Muscle layer of colon (tissue), 2 donors: ENCODE measurements around the gene NRSN2.
"Not testable (repeated sequence)": the region's sequence is repeated elsewhere in the genome, so short reads cannot be mapped to it uniquely, and the experiment has no call there.

Experiments used
- H3K27ac ChIP-seq: one replicate; pipeline ENCODE4 v1.7.0; 2013; ENCODE audit warnings: low read depth, mild to moderate bottlenecking, low read length, moderate library complexity
- H3K27me3 ChIP-seq, 2 donors: one replicate each; pipeline ENCODE4 v1.7.0; 2013; ENCODE audit warnings: low read length in 2 of 2, mild to moderate bottlenecking in 2 of 2; ENCODE audit not compliant: insufficient read depth in 2 of 2, control insufficient read depth in 1 of 2
- H3K36me3 ChIP-seq: one replicate; pipeline ENCODE4 v1.7.0; 2013; ENCODE audit warnings: mild to moderate bottlenecking, low read length; ENCODE audit not compliant: insufficient read depth
- H3K4me1 ChIP-seq: one replicate; pipeline ENCODE4 v1.7.0; 2013; ENCODE audit warnings: mild to moderate bottlenecking, low read length; ENCODE audit not compliant: insufficient read depth
- H3K4me3 ChIP-seq, 2 donors: one replicate each; pipeline ENCODE4 v1.7.0; 2013; ENCODE audit warnings: low read length in 2 of 2, low read depth in 1 of 2, mild to moderate bottlenecking in 1 of 2, moderate library complexity in 1 of 2
- H3K9ac ChIP-seq: one replicate; pipeline ENCODE4 v1.7.0; 2013; ENCODE audit warnings: low read length
- H3K9me3 ChIP-seq: one replicate; pipeline ENCODE4 v1.7.0; 2013; ENCODE audit warnings: mild to moderate bottlenecking, low read length
- donor health status: abdominal sarcoma.
- donor health status: Adenocarcinoma of cecum.

NRSN2 gene

GRCh38 chr20:371755-372542 lies 25.0 kb downstream of the NRSN2 start:
- Histone ChIP-seq H3K36me3 (no peaks in the 10 kb centered on the region), H3K4me3 (no peak overlapping the region), H3K9me3 (no peaks in the 10 kb centered on the region), H3K9ac (no peak overlapping the region), H3K4me1 (peaks cover 4% of the 10 kb centered on the region), H3K27me3 (peaks cover 0 to 3% of the 10 kb centered on the region in 2 donors), H3K27ac (no peak overlapping the region)

DNA sequence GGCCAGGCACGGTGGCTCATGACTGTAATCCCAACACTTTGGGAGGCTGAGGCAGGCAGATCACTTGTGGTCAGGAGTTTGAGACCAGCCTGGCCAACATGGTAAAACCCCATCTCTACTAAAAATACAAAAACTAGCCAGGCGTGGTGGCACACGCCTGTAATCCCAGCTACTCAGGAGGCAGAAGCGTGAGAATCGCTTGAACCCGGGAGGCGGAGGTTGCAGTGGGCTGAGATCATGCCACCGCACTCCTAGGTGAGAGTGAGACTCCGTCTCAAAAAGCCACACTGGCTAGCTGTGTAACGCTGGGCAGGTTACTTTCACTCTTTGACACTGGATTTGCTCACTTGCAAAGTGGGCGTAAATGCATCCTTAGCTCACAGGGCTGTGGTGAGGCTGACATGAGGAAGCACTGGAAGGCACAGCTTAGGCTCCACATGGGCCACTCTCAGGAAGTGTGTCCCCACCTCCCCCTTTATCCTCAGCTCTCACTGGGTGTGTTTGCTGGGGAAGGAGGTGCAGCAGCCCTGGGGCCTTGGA lies 25.7 kb downstream of the NRSN2 start:
- H3K4me1 ChIP-seq, H3K27ac ChIP-seq, H3K27me3 ChIP-seq, H3K9me3 ChIP-seq, H3K36me3 ChIP-seq, H3K4me3 ChIP-seq, H3K9ac ChIP-seq: not testable (repeated sequence)

- Histone ChIP-seq H3K4me1 (peaks cover 4% of the 10 kb centered on the region), H3K27ac (no peak overlapping the region), H3K9ac (no peak overlapping the region), H3K9me3 (no peaks in the 10 kb centered on the region), H3K36me3 (no peaks in the 10 kb centered on the region), H3K27me3 (peaks cover 0 to 3% of the 10 kb centered on the region in 2 donors), H3K4me3 (no peak overlapping the region)
These were observed 26.4 kb downstream of the NRSN2 start for GRCh38 chr20:373171-373890.

DNA sequence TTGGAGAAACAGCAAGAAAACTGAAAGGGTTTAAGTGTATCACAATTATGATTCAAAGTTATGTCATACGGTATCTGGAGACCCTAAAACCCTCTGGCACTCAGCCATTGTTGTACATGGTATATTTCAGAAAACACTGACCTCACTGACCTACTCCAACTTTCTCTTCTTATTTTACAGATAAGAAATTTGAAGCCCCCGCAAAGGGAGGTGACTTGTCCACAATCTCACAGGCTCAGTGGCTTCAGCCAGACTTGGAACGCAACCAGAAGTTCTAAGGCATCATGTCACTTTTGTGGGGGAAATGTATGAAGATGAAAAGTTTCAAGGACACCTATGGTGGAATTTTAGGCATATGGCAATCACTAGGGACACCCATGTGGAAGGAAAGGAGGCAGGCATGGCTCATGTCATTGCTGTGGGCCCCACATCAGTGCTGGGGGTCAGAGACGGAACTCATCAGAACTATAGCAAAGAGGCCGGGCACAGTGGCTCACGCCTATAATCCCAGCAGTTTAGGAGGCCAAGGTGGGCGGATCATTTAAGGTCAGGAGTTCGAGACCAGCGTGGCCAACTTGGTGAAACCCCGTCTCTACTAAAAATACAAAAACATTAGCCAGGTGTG lies 28.5 kb downstream of the NRSN2 start:
- Histone ChIP-seq H3K27ac (no peak overlapping the region), H3K4me3 (no peak overlapping the region), H3K9me3 (no peaks in the 10 kb centered on the region), H3K36me3 (no peaks in the 10 kb centered on the region), H3K27me3 (peaks cover 0 to 3% of the 10 kb centered on the region in 2 donors), H3K9ac (no peak overlapping the region), H3K4me1 (peaks cover 4% of the 10 kb centered on the region)

- H3K27ac ChIP-seq = no peak overlapping the region
- H3K36me3 ChIP-seq = no peaks in the 10 kb centered on the region
- H3K27me3 ChIP-seq = peaks cover 3 to 6% of the 10 kb centered on the region in 2 donors
- peaks cover 4% of the 10 kb centered on the region for H3K4me1 ChIP-seq
- no peak overlapping the region for H3K9ac ChIP-seq
- no peaks in the 10 kb centered on the region for H3K9me3 ChIP-seq
- H3K4me3 ChIP-seq = no peak overlapping the region
These were observed 29.2 kb downstream of the NRSN2 start for GRCh38 chr20:376089-376488.

DNA sequence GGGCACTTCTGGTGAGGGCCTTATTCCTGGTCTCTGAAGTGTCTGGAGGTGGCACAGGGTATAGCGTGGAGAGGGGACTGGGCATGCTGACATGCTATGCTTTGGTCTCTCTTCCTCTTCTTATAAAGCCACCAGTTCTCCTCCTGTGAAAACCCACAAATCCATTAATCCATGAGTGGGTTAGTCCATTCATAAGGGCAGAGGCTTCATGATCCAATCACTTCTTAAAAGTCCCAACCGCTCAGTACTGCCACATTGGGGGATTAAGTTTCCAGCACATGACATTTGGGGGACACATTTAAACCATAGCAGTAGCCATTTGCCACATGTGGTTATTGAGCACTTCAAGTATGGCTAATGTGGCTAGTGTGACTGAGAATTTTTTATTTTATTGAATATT lies 29.8 kb downstream of the NRSN2 start:
- H3K27ac ChIP-seq = no peak overlapping the region
- H3K9me3 ChIP-seq = no peaks in the 10 kb centered on the region
- no peak overlapping the region for H3K4me3 ChIP-seq
- no peak overlapping the region for H3K9ac ChIP-seq
- peaks cover 4% of the 10 kb centered on the region for H3K4me1 ChIP-seq
- H3K36me3 ChIP-seq = no peaks in the 10 kb centered on the region
- H3K27me3 ChIP-seq = peaks cover 3 to 12% of the 10 kb centered on the region in 2 donors

- H3K4me1 ChIP-seq, H3K9me3 ChIP-seq, H3K36me3 ChIP-seq, H3K4me3 ChIP-seq, H3K27ac ChIP-seq, H3K9ac ChIP-seq: not testable (repeated sequence)
- peaks cover 3 to 12% of the 10 kb centered on the region in 2 donors for H3K27me3 ChIP-seq
These were observed 30.7 kb downstream of the NRSN2 start for GRCh38 chr20:377578-377977.

GRCh38 chr20:378961-379336 lies 32.0 kb downstream of the NRSN2 start:
- H3K4me3 ChIP-seq = no peak overlapping the region
- H3K9me3 ChIP-seq = no peaks in the 10 kb centered on the region
- no peaks in the 10 kb centered on the region for H3K36me3 ChIP-seq
- H3K27ac ChIP-seq = no peak overlapping the region
- H3K27me3 ChIP-seq = peaks cover 3 to 12% of the 10 kb centered on the region in 2 donors
- no peak overlapping the region for H3K9ac ChIP-seq
- H3K4me1 ChIP-seq = no peaks in the 10 kb centered on the region

GRCh38 chr20:380763-381580 lies 34.1 kb downstream of the NRSN2 start:
- Histone ChIP-seq H3K9me3 (no peaks in the 10 kb centered on the region), H3K4me3 (no peak overlapping the region), H3K36me3 (no peaks in the 10 kb centered on the region), H3K27me3 (peaks cover 3 to 12% of the 10 kb centered on the region in 2 donors), H3K9ac (no peak overlapping the region), H3K4me1 (no peaks in the 10 kb centered on the region), H3K27ac (no peak overlapping the region)

GRCh38 chr20:381581-382290 lies 34.8 kb downstream of the NRSN2 start:
- Histone ChIP-seq H3K9ac (no peak overlapping the region), H3K36me3 (no peaks in the 10 kb centered on the region), H3K27ac (no peak overlapping the region), H3K27me3 (peaks cover 3 to 12% of the 10 kb centered on the region in 2 donors), H3K4me3 (no peak overlapping the region), H3K4me1 (no peaks in the 10 kb centered on the region), H3K9me3 (no peaks in the 10 kb centered on the region)
